ENCODE measurements around the gene LGI4. TPM values are rescaled to one million over a fixed set of nuclear protein-coding genes. Genes with fewer than 3 reads are reported as not detected.
A peak's percentile ranks its signal among the peaks of the same experiment; 100 is the strongest.

The LGI4 gene
- total and polyA plus RNA-seq, 2 donors from 2014 or later = 5.1 to 7.5 TPM

- no peaks in the 10 kb centered on the region for H3K9me3 ChIP-seq (ENCODE audit: control insufficient read depth in 2 of 3, insufficient read depth in 1 of 3, low read length in 3 of 3)
- no peak overlapping the region for H3K27ac ChIP-seq (ENCODE audit: low read depth in 2 of 2, low read length in 2 of 2)
- no peaks in the 10 kb centered on the region for H3K4me1 ChIP-seq (ENCODE audit: control insufficient read depth in 2 of 3, insufficient read depth in 2 of 3, low read depth in 1 of 3, low read length in 3 of 3)
- DNase-seq (no peak), FAIRE-seq (no peak)
- intact Hi-C loops (cut with DNase I) = no loop called here
- H3K27me3 ChIP-seq (ENCODE audit: control insufficient read depth, insufficient read depth, low read length) = no peaks in the 10 kb centered on the region
- H3K4me3 ChIP-seq (ENCODE audit: low read length in 3 of 3) = no peak overlapping the region
- TF ChIP-seq, protein P1, sequence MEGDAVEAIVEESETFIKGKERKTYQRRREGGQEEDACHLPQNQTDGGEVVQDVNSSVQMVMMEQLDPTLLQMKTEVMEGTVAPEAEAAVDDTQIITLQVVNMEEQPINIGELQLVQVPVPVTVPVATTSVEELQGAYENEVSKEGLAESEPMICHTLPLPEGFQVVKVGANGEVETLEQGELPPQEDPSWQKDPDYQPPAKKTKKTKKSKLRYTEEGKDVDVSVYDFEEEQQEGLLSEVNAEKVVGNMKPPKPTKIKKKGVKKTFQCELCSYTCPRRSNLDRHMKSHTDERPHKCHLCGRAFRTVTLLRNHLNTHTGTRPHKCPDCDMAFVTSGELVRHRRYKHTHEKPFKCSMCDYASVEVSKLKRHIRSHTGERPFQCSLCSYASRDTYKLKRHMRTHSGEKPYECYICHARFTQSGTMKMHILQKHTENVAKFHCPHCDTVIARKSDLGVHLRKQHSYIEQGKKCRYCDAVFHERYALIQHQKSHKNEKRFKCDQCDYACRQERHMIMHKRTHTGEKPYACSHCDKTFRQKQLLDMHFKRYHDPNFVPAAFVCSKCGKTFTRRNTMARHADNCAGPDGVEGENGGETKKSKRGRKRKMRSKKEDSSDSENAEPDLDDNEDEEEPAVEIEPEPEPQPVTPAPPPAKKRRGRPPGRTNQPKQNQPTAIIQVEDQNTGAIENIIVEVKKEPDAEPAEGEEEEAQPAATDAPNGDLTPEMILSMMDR (IDR thresholded peaks at IDR 0.05; ENCODE audit: borderline replicate concordance, extremely low read depth, insufficient read depth) = no peak
- H3K36me3 ChIP-seq (ENCODE audit: control insufficient read depth in 2 of 3, insufficient read depth in 3 of 3, low read length in 3 of 3) = no peaks in the 10 kb centered on the region
- no peak overlapping the region for H3K9ac ChIP-seq (ENCODE audit: low read length in 3 of 3)
These were observed 55.0 kb downstream of the LGI4 start for GRCh38 chr19:35079826-35080225.

DNA sequence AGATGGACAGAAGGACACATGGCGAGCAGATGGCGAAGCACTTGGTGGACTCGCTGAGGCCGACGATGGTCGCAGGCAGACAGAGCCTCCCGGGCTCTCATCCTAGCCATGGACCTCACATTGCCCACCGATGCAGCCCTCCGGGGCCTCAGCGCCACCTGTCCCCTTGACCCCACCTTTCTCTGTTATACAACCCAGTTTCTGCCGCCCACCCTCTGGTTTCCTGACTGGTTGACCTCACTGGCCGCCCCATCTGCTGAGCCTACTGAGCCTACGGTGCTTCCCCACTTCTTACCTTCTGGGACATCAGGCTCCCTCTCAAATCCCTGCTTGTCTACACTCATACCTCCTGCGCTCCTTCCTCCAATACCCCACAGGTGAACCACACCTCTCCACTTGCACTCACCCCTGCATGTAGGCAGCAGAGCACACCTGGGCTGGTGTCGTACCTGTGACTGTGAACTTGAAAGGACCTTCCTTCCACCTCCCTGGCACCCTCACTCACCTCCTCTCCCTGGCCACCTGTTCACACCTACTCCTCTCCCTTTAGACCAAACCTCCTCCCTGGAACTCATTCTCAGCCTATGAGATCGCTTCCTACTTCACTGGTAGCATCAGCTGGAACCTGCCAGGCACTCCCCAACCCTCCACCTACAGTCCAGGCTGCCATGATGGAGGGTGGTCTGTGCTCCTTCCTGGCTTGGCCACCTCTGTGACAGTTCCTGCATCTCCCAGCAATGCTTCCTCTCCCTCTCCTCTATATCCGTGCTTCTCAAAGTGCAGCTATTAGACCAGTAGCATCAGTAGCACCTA, 57.2 kb downstream of the LGI4 start:
- Histone ChIP-seq H3K4me3 (ENCODE audit: low read length in 3 of 3) (no peak overlapping the region), H3K27me3 (ENCODE audit: control insufficient read depth, insufficient read depth, low read length) (no peaks in the 10 kb centered on the region), H3K36me3 (ENCODE audit: control insufficient read depth in 2 of 3, insufficient read depth in 3 of 3, low read length in 3 of 3) (no peaks in the 10 kb centered on the region), H3K9me3 (ENCODE audit: control insufficient read depth in 2 of 3, insufficient read depth in 1 of 3, low read length in 3 of 3) (no peaks in the 10 kb centered on the region), H3K4me1 (ENCODE audit: control insufficient read depth in 2 of 3, insufficient read depth in 2 of 3, low read depth in 1 of 3, low read length in 3 of 3) (no peaks in the 10 kb centered on the region), H3K9ac (ENCODE audit: low read length in 3 of 3) (no peak overlapping the region), H3K27ac (ENCODE audit: low read depth in 2 of 2, low read length in 2 of 2) (no peak overlapping the region)
- FAIRE-seq = no peak
- intact Hi-C loops (cut with DNase I) = no loop called here
- TF ChIP-seq, protein P1 (IDR thresholded peaks at IDR 0.05; ENCODE audit: borderline replicate concordance, extremely low read depth, insufficient read depth) = no peak
- DNase-seq = peak in 1 of 5 donors; percentile 23

- FAIRE-seq (no peak), DNase-seq (no peak)
- intact Hi-C loops (cut with DNase I) = no loop called here
- no peak overlapping the region for H3K9ac ChIP-seq (ENCODE audit: low read length in 3 of 3)
- no peak overlapping the region for H3K4me3 ChIP-seq (ENCODE audit: low read length in 3 of 3)
- no peaks in the 10 kb centered on the region for H3K36me3 ChIP-seq (ENCODE audit: control insufficient read depth in 2 of 3, insufficient read depth in 3 of 3, low read length in 3 of 3)
- no peaks in the 10 kb centered on the region for H3K9me3 ChIP-seq (ENCODE audit: control insufficient read depth in 2 of 3, insufficient read depth in 1 of 3, low read length in 3 of 3)
- no peaks in the 10 kb centered on the region for H3K4me1 ChIP-seq (ENCODE audit: control insufficient read depth in 2 of 3, insufficient read depth in 2 of 3, low read depth in 1 of 3, low read length in 3 of 3)
- H3K27ac ChIP-seq (ENCODE audit: low read depth in 2 of 2, low read length in 2 of 2) = no peak overlapping the region
- TF ChIP-seq, protein P1 (IDR thresholded peaks at IDR 0.05; ENCODE audit: borderline replicate concordance, extremely low read depth, insufficient read depth) = no peak
- H3K27me3 ChIP-seq (ENCODE audit: control insufficient read depth, insufficient read depth, low read length) = no peaks in the 10 kb centered on the region
These were observed 58.2 kb downstream of the LGI4 start for GRCh38 chr19:35076657-35077056.

Measured in kidney (tissue), 14 donors.